Activated CD4-positive, alpha-beta T cell treated with anti-CD3 and anti-CD28 coated beads, Interleukin-2, Interleukin-4, amounts not matched to agents 100 ng/mL and 50 ng/mL, durations not matched to agents 16 hours and 8 hours (primary cell): ENCODE results near the gene ACO2.
A peak's percentile ranks its signal among the peaks of the same experiment; 100 is the strongest.

Experiments used
- DNase-seq: peaks from one replicate; pipeline ENCODE4 v3.0.0-alpha.2; 2020; ENCODE audit warnings: low spot score

Gene ACO2

GRCh38 chr22:41488596-41489385 is 19.9 kb downstream of the ACO2 start:
- DNase-seq, result no peak

DNA sequence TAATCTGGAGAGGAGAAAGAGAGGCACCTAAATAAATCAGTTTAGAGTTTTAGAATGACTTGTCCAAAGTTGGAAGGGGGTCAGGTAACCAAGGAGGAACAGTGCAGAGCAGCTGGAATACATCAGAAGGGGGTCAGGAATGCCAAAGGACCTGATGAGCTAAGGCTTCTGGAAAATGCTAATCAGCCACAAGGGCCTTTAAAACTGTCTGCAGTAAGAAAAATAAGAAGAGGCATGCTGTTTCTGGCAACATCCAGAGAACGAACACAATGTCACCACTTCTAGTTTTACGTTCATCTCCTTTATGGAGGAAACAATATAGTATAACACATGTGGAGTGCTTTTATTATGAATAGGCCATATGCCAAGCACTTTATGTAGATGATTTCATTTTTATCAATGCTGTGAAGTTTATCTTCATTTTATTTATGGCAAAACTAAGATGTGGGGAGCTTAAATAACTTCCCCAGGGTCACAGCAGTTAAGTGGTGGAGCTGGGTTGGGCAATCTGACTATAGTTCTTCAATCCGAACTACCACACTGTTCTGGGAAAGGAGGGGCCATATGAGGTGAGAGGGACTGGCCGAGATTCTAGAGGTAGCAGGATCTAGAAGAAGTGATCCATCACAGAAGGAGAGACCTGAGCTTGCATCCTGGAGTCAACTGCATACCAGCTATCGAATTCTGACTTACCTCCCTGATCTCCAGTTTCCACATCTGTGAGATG is 22.6 kb downstream of the ACO2 start:
- no peak for DNase-seq

GRCh38 chr22:41498303-41498835 is 29.5 kb downstream of the ACO2 start:
- DNase-seq, result no peak

DNA sequence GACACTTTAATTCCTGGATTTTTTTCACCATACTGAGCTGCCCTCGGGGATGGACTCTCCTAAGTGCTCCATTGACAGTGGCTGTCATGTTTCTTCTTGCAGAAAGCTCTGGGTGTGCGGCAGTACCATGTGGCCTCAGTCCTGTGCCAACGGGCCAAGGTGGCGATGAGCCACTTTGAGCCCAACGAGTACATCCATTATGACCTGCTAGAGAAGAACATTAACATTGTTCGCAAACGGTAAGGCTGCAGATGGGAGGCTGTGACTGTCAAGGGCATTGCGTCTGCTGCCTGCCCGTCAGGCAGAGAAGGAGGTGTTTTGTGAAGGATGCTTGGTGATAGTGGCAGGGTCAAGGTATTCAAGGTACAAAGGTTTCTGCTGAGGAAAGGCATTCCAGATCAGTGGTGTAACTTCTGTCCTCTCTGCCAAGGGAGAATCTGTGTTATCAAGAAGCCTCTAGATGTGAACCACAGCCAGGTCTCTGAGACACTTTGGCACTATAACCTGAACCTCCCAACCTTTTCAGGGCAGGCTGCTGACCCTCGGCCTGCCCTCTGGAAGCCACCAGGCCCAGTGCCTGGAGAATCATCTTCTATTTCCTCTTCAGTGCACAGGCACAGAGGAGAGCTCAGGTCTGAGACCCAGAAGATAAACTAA is 30.8 kb downstream of the ACO2 start:
- no peak for DNase-seq

GRCh38 chr22:41500303-41500702 is 31.4 kb downstream of the ACO2 start:
- DNase-seq, result no peak

- DNase-seq, result peak; percentile 19
Observed at GRCh38 chr22:41501209-41501608, 32.3 kb downstream of the ACO2 start.

GRCh38 chr22:41504397-41504796 is 35.5 kb downstream of the ACO2 start:
- DNase-seq, result no peak

DNA sequence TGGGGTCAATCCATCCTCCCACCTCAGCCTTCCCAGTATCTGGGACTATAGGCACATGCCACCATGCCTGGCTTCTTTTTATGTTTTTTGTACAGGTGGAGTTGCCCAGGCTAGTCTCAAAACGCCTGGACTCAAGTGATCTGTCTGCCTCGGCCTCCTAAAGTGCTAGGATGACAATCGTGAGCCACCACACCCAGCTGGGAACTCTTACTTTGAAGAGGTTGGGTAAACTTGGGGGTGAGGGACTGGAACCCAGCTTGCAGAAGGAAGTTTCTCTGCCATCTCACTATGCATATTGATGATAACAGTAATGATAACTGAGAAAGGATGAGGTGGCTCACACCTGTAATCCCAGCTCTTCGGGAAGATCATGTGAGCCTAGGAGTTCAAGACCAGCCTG is 35.9 kb downstream of the ACO2 start:
- no peak for DNase-seq

GRCh38 chr22:41505511-41506220 is 36.7 kb downstream of the ACO2 start:
- DNase-seq, result no peak

DNA sequence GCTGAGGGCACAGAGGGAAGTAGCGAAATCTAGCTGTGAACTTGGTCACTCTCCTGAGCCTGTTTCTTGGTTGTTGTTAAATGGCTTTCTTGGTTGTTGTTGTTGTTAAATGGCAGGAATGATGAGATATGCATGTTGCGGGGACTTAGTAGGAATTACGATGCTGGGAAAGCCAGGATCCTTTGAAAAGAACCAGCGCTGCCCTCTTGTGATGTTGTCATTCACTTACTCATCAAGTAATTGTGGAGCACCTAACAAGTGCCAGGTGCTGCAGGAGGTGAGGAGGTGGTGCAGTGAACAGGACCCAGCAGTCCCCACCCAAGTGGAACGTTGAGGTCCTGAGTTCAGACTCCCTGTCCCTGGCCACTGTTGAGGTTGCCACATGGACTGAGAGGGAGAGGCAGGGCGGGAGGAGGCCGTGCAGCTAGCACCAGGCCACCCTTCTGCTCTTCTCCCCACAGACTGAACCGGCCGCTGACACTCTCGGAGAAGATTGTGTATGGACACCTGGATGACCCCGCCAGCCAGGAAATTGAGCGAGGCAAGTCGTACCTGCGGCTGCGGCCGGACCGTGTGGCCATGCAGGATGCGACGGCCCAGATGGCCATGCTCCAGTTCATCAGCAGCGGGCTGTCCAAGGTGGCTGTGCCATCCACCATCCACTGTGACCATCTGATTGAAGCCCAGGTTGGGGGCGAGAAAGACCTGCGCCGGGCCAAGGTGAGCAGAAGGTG is 38.6 kb downstream of the ACO2 start:
- no peak for DNase-seq

GRCh38 chr22:41508770-41509170 is 39.9 kb downstream of the ACO2 start:
- DNase-seq, result no peak

GRCh38 chr22:41511521-41511968 is 42.6 kb downstream of the ACO2 start:
- no peak for DNase-seq

- no peak for DNase-seq
Observed at GRCh38 chr22:41512421-41513194, 43.7 kb downstream of the ACO2 start.

DNA sequence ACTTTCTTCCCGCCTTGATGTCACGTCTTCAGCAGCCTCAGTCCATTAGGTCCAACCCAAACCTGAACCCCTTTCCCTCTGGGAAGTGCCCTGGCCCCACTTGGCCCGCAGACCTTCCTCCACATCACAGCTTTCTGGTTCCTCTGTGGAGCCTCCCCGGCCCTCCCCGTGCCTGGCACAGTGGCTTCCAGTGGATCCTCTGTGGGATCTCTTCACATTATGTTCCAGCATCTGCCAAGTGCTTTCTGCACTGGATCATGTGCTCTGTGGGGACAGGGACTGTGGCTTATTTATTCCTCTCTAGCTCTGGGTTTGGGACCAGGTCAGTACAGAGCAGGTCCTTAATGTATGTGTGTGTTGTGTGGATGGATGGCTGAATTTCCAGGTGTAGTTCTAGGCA is 44.5 kb downstream of the ACO2 start:
- no peak for DNase-seq

DNA sequence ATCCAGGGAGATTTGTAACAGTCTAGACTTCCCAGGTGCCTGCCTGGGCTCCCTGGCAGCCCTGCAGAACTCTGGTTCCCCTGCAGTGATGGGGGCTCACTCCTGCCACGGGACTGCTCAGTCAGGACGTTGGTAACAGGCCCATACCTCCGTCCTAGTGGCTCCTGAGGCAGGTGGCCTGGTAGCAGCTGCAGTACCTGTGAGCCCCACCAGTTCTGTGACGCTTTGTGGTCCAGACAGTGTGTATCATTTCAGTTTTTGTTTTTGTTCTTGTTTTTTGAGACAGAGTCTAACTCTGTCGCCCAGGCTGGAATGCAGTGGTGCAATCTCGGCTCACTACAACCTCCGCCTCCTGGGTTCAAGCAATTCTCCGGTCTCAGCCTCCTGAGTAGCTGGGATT is 47.5 kb downstream of the ACO2 start:
- DNase-seq, result no peak

DNA sequence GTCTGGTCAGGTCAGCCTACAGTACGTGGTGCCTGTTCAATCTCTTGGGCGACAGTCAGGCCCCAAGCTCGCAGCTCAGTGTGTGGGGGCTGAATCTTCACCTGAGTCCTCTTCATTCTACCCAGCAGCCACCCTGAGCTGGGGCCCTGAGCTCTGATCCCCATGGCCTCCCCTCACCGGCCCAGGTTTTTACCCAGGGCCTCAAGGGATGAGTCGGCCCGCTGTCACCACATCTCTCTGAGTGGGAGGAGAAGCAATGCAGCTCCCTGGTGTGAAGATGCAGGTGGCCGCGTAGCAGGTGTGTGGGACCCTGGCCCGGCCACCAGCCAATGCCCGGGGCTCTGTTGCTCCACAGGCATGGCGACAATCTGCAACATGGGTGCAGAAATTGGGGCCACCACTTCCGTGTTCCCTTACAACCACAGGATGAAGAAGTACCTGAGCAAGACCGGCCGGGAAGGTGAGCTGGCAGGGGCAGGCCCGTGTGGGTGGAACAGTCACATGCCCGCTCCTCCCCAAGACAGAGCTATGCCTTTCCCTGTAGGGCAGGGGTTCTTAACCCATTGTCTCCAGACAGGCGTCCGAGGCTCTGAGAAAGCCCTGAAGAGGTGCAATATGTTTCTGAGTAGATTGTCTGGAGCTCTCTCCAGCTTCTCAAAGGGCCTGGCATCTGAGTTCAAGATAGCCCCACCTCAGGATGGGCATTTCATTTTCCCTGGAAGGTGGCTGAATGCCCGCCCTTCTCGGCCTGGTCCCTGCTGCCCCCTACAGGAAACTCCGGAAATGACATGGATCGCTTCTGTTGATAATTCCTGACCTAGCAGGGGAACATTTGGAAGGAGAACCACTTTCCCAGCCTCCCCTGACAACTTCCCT is 48.5 kb downstream of the ACO2 start:
- DNase-seq, result no peak

GRCh38 chr22:41518048-41518347 is 49.1 kb downstream of the ACO2 start:
- no peak for DNase-seq

DNA sequence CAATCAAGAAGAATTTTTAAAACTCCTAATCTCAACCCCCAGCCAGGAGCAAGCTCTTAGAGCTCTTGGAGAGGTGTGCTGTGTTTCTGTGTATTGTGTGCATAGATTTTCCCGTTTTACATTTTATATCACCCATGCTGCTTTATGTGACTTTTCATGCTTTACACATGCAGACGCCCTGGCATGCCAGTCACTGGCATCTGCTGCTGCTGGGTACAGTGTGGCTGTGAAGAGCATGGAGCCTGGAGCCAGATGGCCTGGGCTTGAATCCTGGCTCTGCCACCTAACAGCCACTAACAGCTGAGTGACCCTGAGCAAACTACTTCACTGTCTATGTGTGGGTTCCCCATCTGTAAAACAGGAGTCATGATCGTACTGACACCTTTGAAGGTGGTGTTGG is 52.2 kb downstream of the ACO2 start:
- DNase-seq, result no peak

DNA sequence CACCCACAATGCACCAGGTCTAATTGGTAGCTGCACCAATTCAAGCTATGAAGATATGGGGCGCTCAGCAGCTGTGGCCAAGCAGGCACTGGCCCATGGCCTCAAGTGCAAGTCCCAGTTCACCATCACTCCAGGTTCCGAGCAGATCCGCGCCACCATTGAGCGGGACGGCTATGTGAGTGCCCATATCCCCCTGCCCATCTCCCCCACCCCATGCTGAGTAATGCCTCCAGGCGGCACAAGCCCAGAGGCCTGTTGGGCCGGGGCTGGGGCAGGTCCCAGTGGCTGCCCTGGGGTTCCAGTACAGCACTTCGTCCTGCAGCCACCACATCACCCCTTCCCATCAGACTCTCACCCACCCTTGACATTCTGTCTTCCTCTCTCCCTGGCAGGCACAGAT is 53.9 kb downstream of the ACO2 start:
- no peak for DNase-seq
